Measurements from ENCODE around the gene SLC30A5. TPM values are rescaled to one million over a fixed set of nuclear protein-coding genes. Genes with fewer than 3 reads are reported as not detected.

Gene SLC30A5
- total RNA-seq = 44.1 and 51.1 TPM in 2 replicates

GRCh38 chr5:69093771-69094482 lies at the start of gene SLC30A5:
TSS of gene SLC30A5 (plus strand) at chr5:69094014. CDS start at chr5:69094256, 242 bp downstream.

GRCh38 chr5:69166686-69167492 lies 73.1 kb downstream of the SLC30A5 start, which contains the start of gene CCNB1:
TSS of gene CCNB1 (plus strand) at chr5:69167150. CDS start at chr5:69167263, 113 bp downstream.

Small RNA genes lying within 50 kb of the gene (small RNA-seq; reads per million reads assigned to genes)
- gene SNORA50D (not detected), gene SUMO2P4 (not detected)

Other genes starting within 250 kb of the SLC30A5 start
- 21.6 and 23.4 TPM in 2 replicates for gene CCNB1, start 73.1 kb downstream of the SLC30A5 start, total RNA-seq
- 2.8 and 4.9 TPM in 2 replicates for gene CENPH, start 95.6 kb downstream of the SLC30A5 start, total RNA-seq
- 43.8 and 44.5 TPM in 2 replicates for gene CDK7, start 140.9 kb downstream of the SLC30A5 start, total RNA-seq
- gene CCDC125, start 238.8 kb downstream of the SLC30A5 start, total RNA-seq = 3.2 and 4.2 TPM in 2 replicates